ENCODE data around the gene ATRIP. TPM values are rescaled to one million over a fixed set of nuclear protein-coding genes. Genes with fewer than 3 reads are reported as not detected.

Gene ATRIP
- total and polyA plus RNA-seq, 2 of the 8 experiments (the other 6 are each of a cell fraction or from before 2014, with no cell fraction given): 18.5 to 20.2 TPM

DNA sequence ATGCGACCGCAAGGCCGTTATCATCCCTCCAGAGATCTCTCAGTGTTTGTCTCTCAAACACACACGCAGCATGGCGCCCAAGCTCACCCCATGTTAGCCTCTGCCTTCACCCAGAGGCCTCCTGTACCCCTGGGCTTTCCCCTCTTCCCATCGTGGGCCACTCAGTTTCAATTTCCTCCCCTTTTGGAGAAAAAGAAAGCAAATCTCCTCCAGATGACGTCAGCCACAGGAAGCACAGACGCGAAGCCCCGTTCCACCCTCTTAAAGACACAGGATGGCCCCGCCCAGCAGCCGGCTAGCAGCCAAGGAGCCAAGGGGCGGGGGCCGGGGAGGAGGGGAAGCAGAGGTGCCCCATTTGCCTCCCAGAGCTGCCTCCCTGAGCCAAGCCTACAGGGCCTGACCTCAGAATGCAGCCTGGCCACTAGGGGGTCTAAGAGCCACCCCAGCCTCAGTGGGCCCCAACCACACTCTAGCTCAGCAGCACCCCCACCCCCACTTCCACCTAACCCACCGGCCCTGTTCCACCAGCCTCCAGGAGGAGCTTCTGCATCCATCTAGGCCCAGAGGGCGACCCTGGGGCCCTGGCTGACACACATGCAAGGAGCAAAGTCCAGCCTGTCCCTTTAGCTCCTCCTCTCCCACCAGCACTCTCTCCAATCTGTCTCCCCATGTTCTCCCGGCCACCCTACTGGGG lies 26.5 kb downstream of the ATRIP start (continued):
- TF ChIP-seq, protein P1, sequence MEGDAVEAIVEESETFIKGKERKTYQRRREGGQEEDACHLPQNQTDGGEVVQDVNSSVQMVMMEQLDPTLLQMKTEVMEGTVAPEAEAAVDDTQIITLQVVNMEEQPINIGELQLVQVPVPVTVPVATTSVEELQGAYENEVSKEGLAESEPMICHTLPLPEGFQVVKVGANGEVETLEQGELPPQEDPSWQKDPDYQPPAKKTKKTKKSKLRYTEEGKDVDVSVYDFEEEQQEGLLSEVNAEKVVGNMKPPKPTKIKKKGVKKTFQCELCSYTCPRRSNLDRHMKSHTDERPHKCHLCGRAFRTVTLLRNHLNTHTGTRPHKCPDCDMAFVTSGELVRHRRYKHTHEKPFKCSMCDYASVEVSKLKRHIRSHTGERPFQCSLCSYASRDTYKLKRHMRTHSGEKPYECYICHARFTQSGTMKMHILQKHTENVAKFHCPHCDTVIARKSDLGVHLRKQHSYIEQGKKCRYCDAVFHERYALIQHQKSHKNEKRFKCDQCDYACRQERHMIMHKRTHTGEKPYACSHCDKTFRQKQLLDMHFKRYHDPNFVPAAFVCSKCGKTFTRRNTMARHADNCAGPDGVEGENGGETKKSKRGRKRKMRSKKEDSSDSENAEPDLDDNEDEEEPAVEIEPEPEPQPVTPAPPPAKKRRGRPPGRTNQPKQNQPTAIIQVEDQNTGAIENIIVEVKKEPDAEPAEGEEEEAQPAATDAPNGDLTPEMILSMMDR (IDR thresholded peaks at IDR 0.05; ENCODE audit: control extremely low read depth in 1 of 3, insufficient read depth in 1 of 3, low read depth in 1 of 3, low read length in 3 of 3): peak in 2 of 3 experiments; percentile 56 to 65; a peak in 3 of 4 replicates
- no peak for TF ChIP-seq CHD7 (IDR thresholded peaks at IDR 0.05; ENCODE audit: insufficient replicate concordance, low read length)
- TF ChIP-seq JUN (IDR thresholded peaks at IDR 0.05; ENCODE audit: low read depth, low read length): no peak
- TF ChIP-seq SIN3A (conservative IDR thresholded peaks at IDR 0.05 in 1 of 2, IDR thresholded peaks at IDR 0.05 in 1 of 2; ENCODE audit: low read depth in 1 of 2, low read length in 2 of 2): 0 out of 4 replicates have a peak, but pooled peaks of 1 of the 2 experiments have one; percentile 49
- peak; percentile 83 for TF ChIP-seq JUND (IDR thresholded peaks at IDR 0.05; ENCODE audit: low read length)
- TF ChIP-seq SUZ12 (IDR thresholded peaks at IDR 0.05; ENCODE audit: low read length): no peak
- TF ChIP-seq EGR1 (IDR thresholded peaks at IDR 0.05; ENCODE audit: borderline replicate concordance, low read depth, low read length): 0 out of 2 replicates have a peak, but pooled peaks have one; percentile 5

All from H1 (cell line).